TTC549 (cell line): Measurements from ENCODE around the gene TFE3.
A peak's percentile ranks its signal among the peaks of the same experiment; 100 is the strongest.

Experiments
- FAIRE-seq: peaks from 2 replicates; lab custom pipeline; 2012; peaks lifted over from hg19 to GRCh38; lab: Jason Lieb, UNC

The TFE3 gene, protein sequence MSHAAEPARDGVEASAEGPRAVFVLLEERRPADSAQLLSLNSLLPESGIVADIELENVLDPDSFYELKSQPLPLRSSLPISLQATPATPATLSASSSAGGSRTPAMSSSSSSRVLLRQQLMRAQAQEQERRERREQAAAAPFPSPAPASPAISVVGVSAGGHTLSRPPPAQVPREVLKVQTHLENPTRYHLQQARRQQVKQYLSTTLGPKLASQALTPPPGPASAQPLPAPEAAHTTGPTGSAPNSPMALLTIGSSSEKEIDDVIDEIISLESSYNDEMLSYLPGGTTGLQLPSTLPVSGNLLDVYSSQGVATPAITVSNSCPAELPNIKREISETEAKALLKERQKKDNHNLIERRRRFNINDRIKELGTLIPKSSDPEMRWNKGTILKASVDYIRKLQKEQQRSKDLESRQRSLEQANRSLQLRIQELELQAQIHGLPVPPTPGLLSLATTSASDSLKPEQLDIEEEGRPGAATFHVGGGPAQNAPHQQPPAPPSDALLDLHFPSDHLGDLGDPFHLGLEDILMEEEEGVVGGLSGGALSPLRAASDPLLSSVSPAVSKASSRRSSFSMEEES

DNA sequence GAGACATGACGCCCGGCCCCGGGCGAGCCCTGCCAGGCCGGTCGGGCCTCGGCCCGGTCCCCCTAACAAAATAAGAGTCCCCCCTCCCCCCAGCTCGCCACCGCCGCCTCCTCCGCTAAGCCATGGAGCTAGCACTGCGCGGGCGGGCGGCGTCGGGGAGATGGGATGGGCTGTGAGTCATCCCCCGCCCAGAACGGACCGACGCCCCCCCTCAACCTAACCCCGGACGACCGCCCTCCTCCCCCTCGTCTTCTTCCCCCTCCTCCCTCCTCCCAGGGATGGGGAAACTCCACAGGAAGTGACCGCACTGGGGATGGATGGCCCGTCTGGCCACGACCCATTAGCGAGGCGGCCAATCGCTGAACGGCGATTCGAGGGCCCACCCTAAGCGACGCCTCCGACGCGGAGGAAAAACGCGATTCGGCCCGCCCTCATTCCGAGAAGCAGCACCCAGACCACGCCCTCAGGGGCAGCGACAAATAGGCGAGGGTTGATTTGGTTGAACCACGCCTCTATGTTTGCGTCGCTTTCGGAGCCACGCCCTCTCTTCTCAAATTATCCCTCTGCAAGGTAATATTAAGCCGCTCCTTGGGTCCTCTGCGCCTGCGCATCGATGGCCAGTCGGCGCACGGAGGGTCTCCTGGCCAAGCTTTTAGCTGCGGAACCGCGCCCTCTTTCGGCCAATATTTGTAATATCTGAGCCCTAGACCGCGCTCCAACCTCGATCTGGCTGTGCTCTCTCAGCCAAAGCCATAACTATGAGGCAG is at the start of gene TFE3:
TSS of gene TFE3 (minus strand) at position 138 of the 767 bp plus-strand sequence. CDS start at position 7, 131 bp downstream.
- peak; percentile 92 for FAIRE-seq

GRCh38 chrX:49089553-49089952 is 46.4 kb upstream of the TFE3 start:
- FAIRE-seq: no peak

DNA sequence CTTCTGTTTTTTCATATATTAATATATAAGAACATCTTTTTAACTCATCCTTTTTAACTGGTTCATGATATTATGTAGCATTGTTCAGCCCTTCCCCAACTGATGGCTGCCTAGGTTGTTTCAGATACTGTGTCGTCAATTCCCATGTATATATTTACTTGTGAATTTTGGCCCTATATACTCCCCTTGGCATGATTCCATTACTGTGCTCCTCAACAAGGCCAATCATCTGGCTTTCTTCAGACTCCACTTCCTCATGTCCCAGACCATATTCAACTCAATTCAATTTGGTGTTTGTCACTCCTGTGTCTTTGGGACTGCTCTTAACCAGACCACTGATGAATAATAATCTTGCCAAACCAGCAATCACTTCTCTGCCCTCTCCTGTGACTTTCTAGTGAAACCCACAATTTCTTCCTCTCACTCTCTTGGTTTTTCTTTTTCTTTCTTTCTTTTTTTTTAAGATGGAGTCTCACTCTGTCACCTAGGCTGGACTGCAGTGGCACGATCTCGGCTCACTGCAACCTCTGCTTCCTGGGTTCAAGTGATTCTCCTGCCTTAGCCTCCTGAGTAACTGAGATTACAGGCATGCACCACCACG is 39.2 kb upstream of the TFE3 start:
- FAIRE-seq: no peak

DNA sequence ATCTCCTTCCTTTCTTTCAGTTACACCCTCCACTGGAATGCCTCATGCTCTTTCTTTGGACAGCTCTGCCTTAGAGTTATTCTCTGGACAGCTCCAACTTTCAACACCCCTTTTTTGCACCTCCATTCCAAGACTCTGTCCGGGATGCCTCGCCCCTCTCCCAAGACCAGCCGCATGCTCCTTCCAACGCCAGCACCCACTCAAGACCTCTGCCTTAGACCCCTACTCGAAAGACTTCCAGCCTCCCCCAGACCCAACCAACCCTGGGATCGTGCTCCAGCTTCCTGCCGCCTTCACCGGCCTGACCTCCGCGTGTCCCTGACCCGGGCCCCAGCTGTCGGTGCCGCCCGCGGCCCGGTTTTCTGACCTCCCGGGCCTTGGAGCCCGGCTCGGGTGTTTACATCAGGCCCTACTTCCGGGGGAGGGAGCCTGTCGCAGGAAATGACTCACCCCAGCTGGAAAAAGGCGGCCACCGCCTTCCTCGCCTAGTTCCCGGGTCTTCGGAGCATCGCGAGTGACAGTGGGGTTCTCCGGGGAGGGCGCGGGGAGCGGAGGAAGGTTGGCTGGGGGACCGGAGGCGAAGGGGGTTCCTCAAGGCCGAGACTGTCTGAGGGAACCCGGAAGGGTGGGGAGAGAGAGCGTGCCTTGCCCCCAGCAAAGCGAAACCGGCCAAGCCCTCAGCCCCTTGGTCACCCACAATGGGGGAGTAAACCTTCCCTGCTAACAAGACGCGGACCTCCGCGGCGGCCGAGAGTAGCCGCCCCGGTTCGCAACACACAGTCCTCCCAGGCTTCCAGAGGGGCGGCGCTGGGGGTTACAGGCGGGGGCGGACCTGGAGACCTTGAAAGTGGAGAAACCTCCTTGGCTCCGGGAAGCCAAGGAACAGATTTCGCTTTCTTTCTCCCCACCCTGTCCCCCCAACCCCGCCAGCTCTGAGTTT is 36.6 kb upstream of the TFE3 start, which contains the start of gene WDR45:
TSS of gene WDR45 (minus strand) at position 399 of the 940 bp plus-strand sequence. CDS start 1,792 bp downstream, outside the sequence.
- no peak for FAIRE-seq

GRCh38 chrX:49077941-49078340 is 34.8 kb upstream of the TFE3 start:
- FAIRE-seq: no peak

DNA sequence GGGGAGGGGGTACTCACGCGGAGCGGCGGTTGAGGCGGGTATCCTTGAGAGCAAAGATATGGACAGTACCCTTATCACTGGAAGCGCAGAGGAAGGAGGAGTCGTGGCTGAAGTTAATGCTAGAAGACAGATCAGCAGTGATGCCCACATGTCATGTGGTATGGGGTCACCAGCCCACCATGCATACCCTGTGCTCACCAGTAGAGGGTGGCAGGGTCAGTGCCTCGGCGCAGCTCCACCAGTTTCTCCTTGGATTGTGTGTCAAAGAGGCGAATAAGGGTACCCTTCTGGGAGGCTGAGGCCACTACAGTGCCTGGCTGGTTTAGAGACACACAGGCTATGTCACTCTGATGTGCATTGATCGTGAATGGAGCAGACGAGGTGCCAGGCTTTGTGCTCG is 32.2 kb upstream of the TFE3 start:
- no peak for FAIRE-seq

- no peak for FAIRE-seq
Observed at GRCh38 chrX:49073601-49074575, 30.7 kb upstream of the TFE3 start, which contains the start of gene PRAF2. Gene PRAF2 (minus strand): TSS chrX:49074002. CDS start chrX:49073987, 15 bp downstream.

DNA sequence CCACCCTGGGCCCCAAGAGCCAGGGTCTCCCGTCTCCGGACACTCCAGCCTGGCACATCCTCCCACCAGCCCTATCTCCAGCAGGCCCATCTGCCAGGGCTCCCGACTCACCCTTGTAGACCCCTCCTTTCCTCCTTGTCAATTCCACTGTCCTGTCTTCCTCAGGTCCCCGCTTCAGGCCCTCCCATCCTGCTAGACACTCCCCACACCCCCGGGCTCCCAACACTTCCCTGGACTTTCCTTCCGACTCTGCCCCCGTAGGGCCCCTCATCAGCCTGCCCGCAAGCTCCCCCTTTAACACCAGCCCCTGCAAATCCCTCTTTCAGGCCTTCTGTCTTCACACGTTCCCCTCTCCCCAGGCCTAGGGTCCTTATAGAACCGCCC is 29.5 kb upstream of the TFE3 start:
- FAIRE-seq: no peak

GRCh38 chrX:49071877-49072711 is 28.9 kb upstream of the TFE3 start:
- FAIRE-seq: no peak

- FAIRE-seq: no peak
Observed at GRCh38 chrX:49070988-49071387, 27.8 kb upstream of the TFE3 start.

GRCh38 chrX:49069038-49069437 is 25.9 kb upstream of the TFE3 start:
- no peak for FAIRE-seq

DNA sequence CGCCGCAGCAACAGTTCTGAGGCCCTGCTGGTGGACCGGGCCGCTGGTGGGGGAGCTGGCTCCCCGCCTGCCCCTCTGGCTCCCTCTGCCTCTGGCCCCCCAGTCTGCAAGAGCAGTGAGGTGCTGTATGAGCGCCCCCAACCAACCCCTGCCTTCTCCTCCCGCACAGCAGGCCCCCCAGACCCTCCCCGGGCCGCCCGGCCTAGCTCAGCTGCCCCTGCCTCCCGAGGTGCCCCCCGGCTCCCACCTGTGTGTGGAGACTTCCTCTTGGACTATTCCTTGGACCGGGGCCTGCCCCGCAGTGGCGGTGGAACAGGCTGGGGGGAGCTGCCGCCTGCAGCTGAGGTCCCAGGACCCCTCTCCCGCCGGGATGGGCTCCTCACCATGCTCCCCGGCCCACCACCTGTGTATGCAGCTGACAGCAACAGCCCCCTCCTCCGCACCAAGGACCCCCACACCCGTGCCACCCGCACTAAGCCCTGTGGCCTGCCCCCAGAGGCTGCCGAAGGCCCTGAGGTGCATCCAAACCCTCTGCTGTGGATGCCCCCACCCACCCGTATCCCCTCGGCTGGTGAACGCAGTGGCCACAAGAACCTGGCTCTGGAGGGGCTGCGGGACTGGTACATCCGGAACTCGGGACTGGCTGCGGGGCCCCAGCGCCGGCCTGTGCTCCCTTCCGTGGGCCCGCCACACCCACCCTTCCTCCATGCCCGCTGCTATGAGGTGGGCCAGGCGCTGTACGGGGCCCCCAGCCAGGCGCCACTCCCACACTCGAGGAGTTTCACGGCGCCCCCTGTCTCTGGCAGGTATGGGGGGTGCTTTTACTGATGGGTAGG is 24.3 kb upstream of the TFE3 start:
- FAIRE-seq: no peak

DNA sequence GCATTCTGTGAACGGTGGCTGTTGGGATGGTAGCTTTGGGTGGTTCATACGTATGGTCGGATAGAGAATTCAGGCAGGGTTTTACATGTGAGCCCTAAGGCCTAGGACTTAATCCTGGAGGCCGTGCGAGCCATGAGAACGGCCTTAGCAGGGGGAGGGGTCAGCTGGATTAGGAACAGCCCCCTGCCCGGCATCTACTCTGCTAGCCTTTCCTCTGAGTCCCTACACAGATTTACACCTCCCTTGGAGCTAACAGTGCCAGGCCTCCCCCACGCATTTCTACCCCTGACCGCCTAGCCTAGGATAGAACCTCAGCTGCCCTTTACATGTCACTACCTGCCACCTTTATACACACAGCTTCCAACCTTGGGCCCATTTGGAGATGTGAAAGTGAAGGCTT is 23.5 kb upstream of the TFE3 start:
- no peak for FAIRE-seq

DNA sequence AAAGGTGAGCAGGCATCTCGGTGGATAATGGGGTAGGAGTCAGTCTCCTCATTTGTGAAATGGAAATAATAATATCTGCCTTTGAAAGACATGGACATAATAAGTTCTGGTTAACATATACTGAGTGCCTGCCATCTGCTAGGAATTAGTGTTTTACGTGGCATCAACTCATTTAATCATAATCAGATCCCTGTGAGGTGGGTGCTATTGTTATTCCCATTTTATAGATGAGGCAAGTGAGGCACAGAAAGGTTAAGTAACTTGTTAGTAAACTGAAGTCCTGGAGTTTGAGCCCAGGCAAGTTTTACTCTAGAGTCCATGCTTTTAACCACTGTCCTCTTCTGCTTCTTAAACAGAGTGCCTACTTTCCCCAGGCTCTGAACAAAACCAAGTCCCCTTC is 23.1 kb upstream of the TFE3 start:
- no peak for FAIRE-seq

GRCh38 chrX:49064735-49065134 is 21.6 kb upstream of the TFE3 start:
- no peak for FAIRE-seq

GRCh38 chrX:49064303-49064702 is 21.1 kb upstream of the TFE3 start:
- FAIRE-seq: no peak

DNA sequence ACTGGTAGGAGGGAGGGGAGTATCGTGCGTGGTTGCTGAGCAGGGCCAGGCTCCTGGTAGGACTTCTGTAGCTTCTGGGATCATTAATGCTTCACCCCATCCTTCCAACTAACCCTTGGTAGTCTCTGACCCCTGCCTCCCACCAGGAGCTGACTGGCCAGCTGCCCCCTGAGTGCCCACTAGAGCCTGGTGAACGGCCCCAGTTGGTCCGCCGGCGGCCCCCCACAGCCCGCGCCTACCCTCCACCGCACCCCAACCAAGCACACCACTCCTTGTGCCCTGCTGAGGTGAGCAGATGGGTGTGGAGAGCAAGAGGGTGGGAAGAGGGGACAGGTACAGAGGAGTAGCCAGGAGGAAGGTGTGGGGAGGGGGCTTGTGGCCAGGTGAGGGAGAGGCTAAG is 20.6 kb upstream of the TFE3 start:
- no peak for FAIRE-seq

- FAIRE-seq: no peak
Observed at GRCh38 chrX:49061916-49062315, 18.8 kb upstream of the TFE3 start.
